Loucy (cell line): ENCODE measurements around the gene TMEM178A.

Experiments
- CTCF ChIP-seq: fragments of 200-600 bp; sonication (generic); conservative IDR thresholded peaks from 2 replicates; pipeline ENCODE4 v1.5.1; 2014; ENCODE audit warnings: mild to moderate bottlenecking, antibody characterized with exemption, low read length
- EZH2phosphoT487 ChIP-seq: fragments of 200-600 bp; IDR thresholded peaks from 2 replicates; pipeline ENCODE4 v1.6.1; 2018; ENCODE audit warnings: antibody characterized with exemption, mild to moderate bottlenecking, moderate library complexity, borderline replicate concordance

GRCh38 chr2:39668576-39669080, 2.9 kb downstream of the TMEM178A start:
- TF ChIP-seq CTCF, result no peak
- no peak for TF ChIP-seq EZH2phosphoT487
